Spinal cord (tissue), 10 donors: Measurements from ENCODE around the gene MEN1. TPM values are rescaled to one million over a fixed set of nuclear protein-coding genes. Genes with fewer than 3 reads are reported as not detected.

Experiments used
- DNase-seq, 6 donors: peaks; one replicate each; pipeline versions ENCODE4 v3.0.0 to v3.0.0-alpha.2; 2013 to 2015; ENCODE audit warnings: low spot score in 6 of 6, low read depth in 4 of 6
- H3K27ac ChIP-seq: one replicate; pipeline ENCODE4 v1.5.1; 2013; ENCODE audit warnings: low read depth, low read length, control low read depth
- H3K27me3 ChIP-seq: one replicate; pipeline ENCODE4 v1.6.1; 2013; ENCODE audit warnings: low read length; ENCODE audit not compliant: control insufficient read depth, insufficient read depth
- H3K36me3 ChIP-seq: one replicate; pipeline ENCODE4 v1.6.1; 2013; ENCODE audit warnings: low read length; ENCODE audit not compliant: control insufficient read depth, insufficient read depth
- H3K4me1 ChIP-seq: one replicate; pipeline ENCODE4 v1.6.1; 2013; ENCODE audit warnings: low read length; ENCODE audit not compliant: control insufficient read depth, insufficient read depth
- H3K4me3 ChIP-seq: one replicate; pipeline ENCODE4 v1.5.1; 2013; ENCODE audit warnings: low read depth, low read length, control low read depth
- H3K9me3 ChIP-seq: one replicate; pipeline ENCODE4 v1.6.1; 2013; ENCODE audit warnings: low read length; ENCODE audit not compliant: control insufficient read depth, insufficient read depth
- WGBS: methylation state at CpG from one replicate; pipeline ENCODE4 v1.1.5; 2013; ENCODE audit warnings: missing lambda C conversion rate; ENCODE audit not compliant: insufficient coverage; 5-methylcytosine and 5-hydroxymethylcytosine counted together
- polyA plus RNA-seq, 2 donors: library from polyadenylated mRNA; unstranded; fragments of 120-200 nt; gene quantifications; one replicate each; pipeline ENCODE4 v1.2.1, GENCODE V29; 2013; ENCODE audit not compliant: insufficient read length in 2 of 2
- total RNA-seq, 2 donors: library from RNA; depleted of rRNA in 1 of 2; stranded (reverse); fragments of 120-200 nt in 1 of 2; fragments of >200 nt in 1 of 2; gene quantifications; one replicate each; pipeline versions ENCODE4 v1.2.3 to v1.2.4, GENCODE V29; 2013 to 2014
- donor health status: healthy.

The MEN1 gene
- total and polyA plus RNA-seq, 4 donors = 12.4 to 46.7 (median 28.4) TPM

- H3K4me1 ChIP-seq = peaks cover 36% of the 10 kb centered on the region
- DNase-seq = peak; percentile 53 to 93 (median 68)
- H3K9me3 ChIP-seq = no peaks in the 10 kb centered on the region
- H3K36me3 ChIP-seq = peaks cover 81% of the 10 kb centered on the region
- peak within 1 kb of the TSS; percentile 85 for H3K4me3 ChIP-seq
- WGBS = 0% methylated on average over 55 of the region's 58 CpGs
- peak within 1 kb of the TSS; percentile 95 for H3K27ac ChIP-seq
- no peaks in the 10 kb centered on the region for H3K27me3 ChIP-seq
These were observed 7.0 kb downstream of the MEN1 start, which contains the start of gene MAP4K2 for GRCh38 chr11:64803158-64803845. Gene MAP4K2, minus strand, starts transcription at chr11:64803214. Its CDS starts 65 bp downstream, at chr11:64803149.

DNA sequence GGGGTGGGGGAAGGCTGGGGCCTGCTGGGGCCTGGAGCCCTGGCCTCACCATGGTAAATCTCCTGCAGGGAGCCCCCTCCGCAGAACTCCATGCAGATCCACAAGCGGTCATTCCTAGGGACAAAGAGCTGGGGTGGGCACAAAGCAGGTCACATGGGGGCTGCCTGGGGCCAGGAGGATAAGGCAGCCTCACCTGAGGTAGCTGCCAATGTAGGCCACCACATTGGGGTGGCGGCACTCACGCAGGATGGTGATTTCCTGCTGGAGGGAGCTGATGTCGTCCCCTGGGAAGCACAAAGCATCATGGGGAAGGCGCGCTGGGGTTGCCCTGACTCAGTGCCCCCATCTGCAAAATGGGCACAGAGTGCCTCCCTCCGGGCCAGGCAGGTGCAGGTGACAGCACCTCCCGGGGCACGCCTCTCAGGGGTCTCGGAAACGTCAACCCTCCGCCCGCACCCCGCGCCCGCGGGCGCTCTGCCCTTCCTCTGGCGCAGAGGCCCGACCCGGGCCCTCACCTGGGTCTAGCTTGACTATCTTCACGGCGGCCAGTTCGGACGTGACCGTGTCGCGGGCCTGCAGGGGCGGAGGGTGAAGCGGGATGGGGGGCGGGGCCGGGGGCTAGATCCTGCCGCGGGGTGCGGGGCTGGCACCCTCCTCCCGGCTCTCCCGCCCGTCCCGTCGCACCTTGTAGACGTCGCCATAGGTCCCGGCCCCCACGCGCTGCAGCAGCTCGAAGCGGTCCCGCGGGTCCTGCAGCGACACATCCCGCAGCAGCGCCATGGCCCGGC lies 7.8 kb downstream of the MEN1 start:
- Histone ChIP-seq H3K27me3 (no peaks in the 10 kb centered on the region), H3K36me3 (peaks cover 81% of the 10 kb centered on the region), H3K4me3 (peak overlapping the region; percentile 45), H3K27ac (peak overlapping the region; percentile 64), H3K4me1 (peaks cover 32% of the 10 kb centered on the region), H3K9me3 (no peaks in the 10 kb centered on the region)
- 9% methylated on average over 54 of the region's 54 CpGs for WGBS
- DNase-seq = peak in 1 of 6 donors; percentile 2

GRCh38 chr11:64801561-64802369 lies 8.6 kb downstream of the MEN1 start:
- no peaks in the 10 kb centered on the region for H3K27me3 ChIP-seq
- peaks cover 32% of the 10 kb centered on the region for H3K4me1 ChIP-seq
- H3K36me3 ChIP-seq = peaks cover 82% of the 10 kb centered on the region
- DNase-seq = no peak
- 59% methylated on average over 10 of the region's 13 CpGs for WGBS
- H3K4me3 ChIP-seq = peak overlapping the region; percentile 45
- no peaks in the 10 kb centered on the region for H3K9me3 ChIP-seq
- peak overlapping the region; percentile 64 for H3K27ac ChIP-seq

GRCh38 chr11:64801158-64801464 lies 9.2 kb downstream of the MEN1 start:
- Histone ChIP-seq H3K27me3 (no peaks in the 10 kb centered on the region), H3K4me1 (peaks cover 32% of the 10 kb centered on the region), H3K27ac (no peak overlapping the region), H3K36me3 (peaks cover 82% of the 10 kb centered on the region), H3K9me3 (no peaks in the 10 kb centered on the region), H3K4me3 (no peak overlapping the region)
- 88% methylated on average over 7 of the region's 9 CpGs for WGBS
- DNase-seq = no peak

DNA sequence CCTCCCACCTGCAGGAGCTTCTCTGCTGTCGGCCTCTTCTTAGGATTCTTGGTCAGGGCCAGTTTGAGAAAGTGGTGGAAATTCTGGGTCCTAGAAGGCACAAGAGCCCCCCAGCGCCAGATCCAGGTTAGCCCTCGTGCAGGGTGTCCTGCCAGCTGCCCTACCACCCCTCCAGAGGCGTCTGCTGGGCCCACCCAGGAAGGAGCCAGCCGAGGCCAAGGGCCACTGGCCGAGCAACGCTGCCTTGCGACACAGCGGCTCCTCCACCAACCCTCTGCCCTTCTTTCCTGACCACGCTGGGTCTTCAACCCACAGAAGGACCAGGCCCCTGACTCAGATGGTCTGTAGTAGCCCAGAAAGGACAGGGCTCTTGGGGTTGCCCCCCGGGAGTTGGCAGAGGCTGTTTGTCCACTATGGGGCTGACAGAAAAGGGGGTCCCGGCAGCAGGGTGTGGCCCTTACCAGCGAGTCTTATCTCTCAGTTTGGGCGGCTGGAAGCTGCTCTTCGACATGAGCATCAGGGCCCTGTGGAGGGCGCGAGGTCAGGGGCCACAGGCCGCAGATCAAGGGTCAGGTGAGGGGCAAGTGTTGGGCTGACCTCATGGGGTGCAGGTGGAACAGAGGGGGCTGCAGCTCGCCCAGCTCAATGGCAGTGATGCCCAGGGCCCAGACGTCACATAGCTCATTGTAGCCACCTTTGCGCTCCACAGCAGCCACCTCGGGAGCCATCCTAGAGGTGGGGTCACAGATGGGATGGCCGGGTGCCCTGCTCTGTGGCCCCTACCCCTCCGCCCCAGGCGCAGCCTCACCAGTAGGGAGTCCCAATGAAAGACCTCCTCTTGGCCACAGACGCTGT lies 9.8 kb downstream of the MEN1 start:
- WGBS = 88% methylated on average over 24 of the region's 26 CpGs
- Histone ChIP-seq H3K27ac (peak overlapping the region; percentile 33), H3K36me3 (peaks cover 81% of the 10 kb centered on the region), H3K27me3 (no peaks in the 10 kb centered on the region), H3K9me3 (no peaks in the 10 kb centered on the region), H3K4me3 (no peak overlapping the region), H3K4me1 (peaks cover 32% of the 10 kb centered on the region)
- DNase-seq = no peak

GRCh38 chr11:64799623-64800302 lies 10.6 kb downstream of the MEN1 start:
- Histone ChIP-seq H3K27me3 (no peaks in the 10 kb centered on the region), H3K27ac (peak overlapping the region; percentile 33), H3K36me3 (peaks cover 76% of the 10 kb centered on the region), H3K4me3 (no peak overlapping the region), H3K4me1 (peaks cover 32% of the 10 kb centered on the region), H3K9me3 (no peaks in the 10 kb centered on the region)
- 54% methylated on average over 13 of the region's 14 CpGs for WGBS
- no peak for DNase-seq

GRCh38 chr11:64799256-64799622 lies 11.1 kb downstream of the MEN1 start:
- DNase-seq = no peak
- Histone ChIP-seq H3K4me1 (peaks cover 29% of the 10 kb centered on the region), H3K4me3 (no peak overlapping the region), H3K9me3 (no peaks in the 10 kb centered on the region), H3K27ac (no peak overlapping the region), H3K36me3 (peaks cover 71% of the 10 kb centered on the region), H3K27me3 (no peaks in the 10 kb centered on the region)
- WGBS = 70% methylated on average over 4 of the region's 7 CpGs

DNA sequence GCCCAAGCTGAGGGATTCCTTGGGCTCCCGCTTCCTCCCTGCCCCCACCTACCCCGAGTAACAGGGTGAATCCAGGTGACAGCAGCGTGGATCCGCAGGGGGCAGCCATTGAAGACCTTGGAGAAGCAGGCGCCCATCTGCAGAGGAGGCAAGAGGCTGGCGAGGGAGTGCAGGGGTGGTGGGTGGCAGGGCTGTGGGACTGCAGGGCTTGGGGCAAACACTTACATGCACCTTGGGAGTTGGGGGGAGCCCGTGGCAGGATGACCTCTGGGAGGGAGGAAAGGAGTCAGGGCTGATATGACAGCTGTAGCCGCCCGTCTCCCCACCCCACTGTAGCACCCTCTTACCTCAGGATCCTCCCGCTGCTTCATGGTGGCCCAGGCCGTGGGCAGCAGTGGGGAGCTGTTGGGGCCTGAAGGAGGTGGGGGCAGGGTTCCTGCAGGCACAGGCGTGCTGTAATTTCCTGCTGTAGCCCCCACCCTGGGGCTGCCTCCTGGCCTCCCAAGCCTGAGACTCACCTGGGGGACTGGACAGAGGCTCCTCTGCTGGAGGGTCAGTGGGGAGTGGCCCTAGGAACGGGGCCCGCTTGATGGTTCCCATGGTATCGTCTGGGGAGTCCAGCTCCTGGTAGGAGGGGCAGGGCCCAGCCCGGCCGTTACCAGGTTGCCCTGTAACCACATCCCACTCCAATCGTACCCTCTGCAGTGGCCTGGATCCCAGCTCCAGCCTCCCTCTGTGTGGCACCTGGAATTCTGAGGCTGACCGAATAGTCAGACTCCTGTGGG lies 13.4 kb downstream of the MEN1 start:
- H3K4me1 ChIP-seq = peaks cover 18% of the 10 kb centered on the region
- 88% methylated on average over 11 of the region's 19 CpGs for WGBS
- no peak overlapping the region for H3K4me3 ChIP-seq
- H3K27me3 ChIP-seq = no peaks in the 10 kb centered on the region
- no peaks in the 10 kb centered on the region for H3K9me3 ChIP-seq
- H3K36me3 ChIP-seq = peaks cover 80% of the 10 kb centered on the region
- H3K27ac ChIP-seq = no peak overlapping the region
- DNase-seq = no peak
